ENCODE data around the gene FBXL17. TPM values are rescaled to one million over a fixed set of nuclear protein-coding genes. Genes with fewer than 3 reads are reported as not detected.

FBXL17 gene
- 4.4 and 5.6 TPM in 2 replicates for polyA plus RNA-seq (2012; rRNA removed)
- polyA plus RNA-seq (2012; cell fraction: cytosol; rRNA removed): 8.2 and 8.7 TPM in 2 replicates
- polyA plus RNA-seq (2012; cell fraction: nucleus; rRNA removed): 3.0 and 4.2 TPM in 2 replicates

DNA sequence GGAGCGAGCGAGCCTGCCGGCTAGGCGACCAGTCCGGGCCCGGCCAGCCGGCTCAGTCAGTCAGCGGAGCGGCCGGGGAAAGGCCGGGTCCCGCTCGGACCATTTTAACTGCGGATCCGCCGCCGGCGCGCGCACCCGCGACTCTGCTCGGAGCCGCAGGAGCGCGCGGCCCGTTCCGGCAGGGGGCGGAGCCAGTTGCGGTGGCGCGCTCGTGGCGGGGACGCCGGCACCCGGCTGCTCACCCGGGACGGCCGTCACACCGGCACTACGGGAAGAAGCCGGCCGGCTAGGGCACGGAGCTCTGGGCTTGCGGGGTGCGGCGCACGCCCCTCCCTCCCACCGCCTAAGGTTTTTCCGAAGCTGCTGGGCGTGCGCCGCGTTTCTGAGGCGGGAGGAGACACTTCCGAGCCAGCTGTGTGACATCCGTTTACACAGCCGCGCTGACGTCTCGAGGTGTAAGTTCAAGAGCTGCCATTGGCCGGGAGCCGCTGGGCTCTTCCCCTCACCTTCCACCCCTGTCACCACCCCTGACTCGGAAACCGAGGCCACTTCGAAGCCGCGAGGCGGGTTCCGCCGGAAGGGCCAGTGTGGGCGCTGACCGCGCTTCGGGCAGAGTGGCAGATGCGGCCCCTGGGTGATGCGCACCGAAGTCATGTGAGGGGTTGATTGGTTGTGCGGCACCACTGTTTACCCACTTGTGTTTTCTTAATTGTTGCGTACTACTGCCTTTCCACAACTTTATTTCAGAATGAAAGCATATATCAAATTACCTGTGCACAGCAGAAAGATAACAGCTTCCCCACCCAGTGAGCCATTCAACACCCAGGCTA, at the start of gene FBXL17:
Gene FBXL17, minus strand, starts transcription at position 145 of the 830 bp plus-strand sequence.
- H3K9me3 ChIP-seq: no peaks in the 10 kb centered on the region
- peak; percentile 91 for DNase-seq
- H4K20me1 ChIP-seq (ENCODE audit: insufficient read depth): no peaks in the 10 kb centered on the region; the same call in 1 of the 2 replicates
- H3K4me2 ChIP-seq: peak within 1 kb of the TSS; percentile 79
- H3K4me3 ChIP-seq (ENCODE audit: low read depth in 2 of 2, low read length in 1 of 2): peak within 1 kb of the TSS; percentile 80 to 95
- no peaks in the 10 kb centered on the region for H3K9me2 ChIP-seq
- H2AFZ ChIP-seq (ENCODE audit: low read depth): peak within 1 kb of the TSS; percentile 84
- peaks cover 7% of the 10 kb centered on the region for H3F3A ChIP-seq (replicated peaks; ENCODE audit: insufficient read depth)
- WGBS (ENCODE audit: low lambda C conversion rate): 1% methylated on average over 17 of the region's 82 CpGs
- H3K9ac ChIP-seq: peak within 1 kb of the TSS; percentile 93
- H3K27ac ChIP-seq (ENCODE audit: low read depth in 2 of 2, low read length in 1 of 2): peak within 1 kb of the TSS; percentile 85 to 98
- ChIA-PET CTCF (interaction anchor here (1.5 to 1.6 kb wide), 2 partner anchors 122 to 139 kb away, joined by 3 to 9 read pairs; no protein-coding TSS in a partner anchor), POLR2A (interaction anchor here (1.0 to 1.5 kb wide), 4 partner anchors 17 to 1028 kb away, joined by 3 to 6 read pairs (median 4); partner anchors contain the start of gene PJA2)
- H3K79me2 ChIP-seq (ENCODE audit: insufficient read depth): peaks cover 35% of the 10 kb centered on the region
- H3K27me3 ChIP-seq (ENCODE audit: insufficient read depth): no peaks in the 10 kb centered on the region
- peaks cover 0 to 5% of the 10 kb centered on the region in 2 experiments for H3K36me3 ChIP-seq (replicated peaks in 1 of 2; ENCODE audit: control insufficient read depth in 1 of 2, insufficient read depth in 2 of 2, low read length in 1 of 2)
- peaks cover 0 to 20% of the 10 kb centered on the region in 2 experiments; a peak in 3 of 4 replicates for H3K4me1 ChIP-seq (ENCODE audit: control insufficient read depth in 1 of 2, insufficient read depth in 2 of 2, low read depth in 1 of 2, low read length in 1 of 2)
- TF ChIP-seq TAF1 (IDR thresholded peaks at IDR 0.05; ENCODE audit: borderline replicate concordance, low read depth, low read length) (peak; percentile 80), TEAD4 (IDR thresholded peaks at IDR 0.05; ENCODE audit: borderline replicate concordance, insufficient read depth) (0 out of 2 replicates have a peak, but pooled peaks have one; percentile 46), MEF2A (IDR thresholded peaks at IDR 0.05; ENCODE audit: borderline replicate concordance, low read depth) (no peak), RFX5 (IDR thresholded peaks at IDR 0.05; ENCODE audit: low read length) (0 out of 2 replicates have a peak, but pooled peaks have one; percentile 25), EP300 (IDR thresholded peaks at IDR 0.05; ENCODE audit: borderline replicate concordance in 1 of 2, low read depth in 1 of 2, low read length in 1 of 2) (peak; percentile 36 to 77; a peak in 2 of 4 replicates), RCOR1 (IDR thresholded peaks at IDR 0.05; ENCODE audit: low read length) (no peak), RAD21 (IDR thresholded peaks at IDR 0.05; ENCODE audit: low read length) (no peak), FOXJ3 (CRISPR knock-in tag; IDR thresholded peaks at IDR 0.05) (no peak), GABPA (IDR thresholded peaks at IDR 0.05; ENCODE audit: low read depth) (peak; percentile 83), FOXM1 (IDR thresholded peaks at IDR 0.05; ENCODE audit: low read depth) (no peak), CHD2 (IDR thresholded peaks at IDR 0.05; ENCODE audit: low read length, partially characterized antibody) (peak; percentile 76), MAX (IDR thresholded peaks at IDR 0.05; ENCODE audit: low read depth) (peak; percentile 96), SIN3A (IDR thresholded peaks at IDR 0.05; ENCODE audit: borderline replicate concordance, low read depth, low read length) (peak; percentile 89; the same call in 1 of the 2 replicates), IRF3 (IDR thresholded peaks at IDR 0.05; ENCODE audit: low read depth, low read length) (no peak)
- TF ChIP-seq, protein P1, sequence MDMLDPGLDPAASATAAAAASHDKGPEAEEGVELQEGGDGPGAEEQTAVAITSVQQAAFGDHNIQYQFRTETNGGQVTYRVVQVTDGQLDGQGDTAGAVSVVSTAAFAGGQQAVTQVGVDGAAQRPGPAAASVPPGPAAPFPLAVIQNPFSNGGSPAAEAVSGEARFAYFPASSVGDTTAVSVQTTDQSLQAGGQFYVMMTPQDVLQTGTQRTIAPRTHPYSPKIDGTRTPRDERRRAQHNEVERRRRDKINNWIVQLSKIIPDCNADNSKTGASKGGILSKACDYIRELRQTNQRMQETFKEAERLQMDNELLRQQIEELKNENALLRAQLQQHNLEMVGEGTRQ (IDR thresholded peaks at IDR 0.05; ENCODE audit: borderline replicate concordance, low read depth, low read length): no peak
- TF ChIP-seq, protein P2, sequence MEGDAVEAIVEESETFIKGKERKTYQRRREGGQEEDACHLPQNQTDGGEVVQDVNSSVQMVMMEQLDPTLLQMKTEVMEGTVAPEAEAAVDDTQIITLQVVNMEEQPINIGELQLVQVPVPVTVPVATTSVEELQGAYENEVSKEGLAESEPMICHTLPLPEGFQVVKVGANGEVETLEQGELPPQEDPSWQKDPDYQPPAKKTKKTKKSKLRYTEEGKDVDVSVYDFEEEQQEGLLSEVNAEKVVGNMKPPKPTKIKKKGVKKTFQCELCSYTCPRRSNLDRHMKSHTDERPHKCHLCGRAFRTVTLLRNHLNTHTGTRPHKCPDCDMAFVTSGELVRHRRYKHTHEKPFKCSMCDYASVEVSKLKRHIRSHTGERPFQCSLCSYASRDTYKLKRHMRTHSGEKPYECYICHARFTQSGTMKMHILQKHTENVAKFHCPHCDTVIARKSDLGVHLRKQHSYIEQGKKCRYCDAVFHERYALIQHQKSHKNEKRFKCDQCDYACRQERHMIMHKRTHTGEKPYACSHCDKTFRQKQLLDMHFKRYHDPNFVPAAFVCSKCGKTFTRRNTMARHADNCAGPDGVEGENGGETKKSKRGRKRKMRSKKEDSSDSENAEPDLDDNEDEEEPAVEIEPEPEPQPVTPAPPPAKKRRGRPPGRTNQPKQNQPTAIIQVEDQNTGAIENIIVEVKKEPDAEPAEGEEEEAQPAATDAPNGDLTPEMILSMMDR (IDR thresholded peaks at IDR 0.05): no peak
- TF ChIP-seq, protein P3, sequence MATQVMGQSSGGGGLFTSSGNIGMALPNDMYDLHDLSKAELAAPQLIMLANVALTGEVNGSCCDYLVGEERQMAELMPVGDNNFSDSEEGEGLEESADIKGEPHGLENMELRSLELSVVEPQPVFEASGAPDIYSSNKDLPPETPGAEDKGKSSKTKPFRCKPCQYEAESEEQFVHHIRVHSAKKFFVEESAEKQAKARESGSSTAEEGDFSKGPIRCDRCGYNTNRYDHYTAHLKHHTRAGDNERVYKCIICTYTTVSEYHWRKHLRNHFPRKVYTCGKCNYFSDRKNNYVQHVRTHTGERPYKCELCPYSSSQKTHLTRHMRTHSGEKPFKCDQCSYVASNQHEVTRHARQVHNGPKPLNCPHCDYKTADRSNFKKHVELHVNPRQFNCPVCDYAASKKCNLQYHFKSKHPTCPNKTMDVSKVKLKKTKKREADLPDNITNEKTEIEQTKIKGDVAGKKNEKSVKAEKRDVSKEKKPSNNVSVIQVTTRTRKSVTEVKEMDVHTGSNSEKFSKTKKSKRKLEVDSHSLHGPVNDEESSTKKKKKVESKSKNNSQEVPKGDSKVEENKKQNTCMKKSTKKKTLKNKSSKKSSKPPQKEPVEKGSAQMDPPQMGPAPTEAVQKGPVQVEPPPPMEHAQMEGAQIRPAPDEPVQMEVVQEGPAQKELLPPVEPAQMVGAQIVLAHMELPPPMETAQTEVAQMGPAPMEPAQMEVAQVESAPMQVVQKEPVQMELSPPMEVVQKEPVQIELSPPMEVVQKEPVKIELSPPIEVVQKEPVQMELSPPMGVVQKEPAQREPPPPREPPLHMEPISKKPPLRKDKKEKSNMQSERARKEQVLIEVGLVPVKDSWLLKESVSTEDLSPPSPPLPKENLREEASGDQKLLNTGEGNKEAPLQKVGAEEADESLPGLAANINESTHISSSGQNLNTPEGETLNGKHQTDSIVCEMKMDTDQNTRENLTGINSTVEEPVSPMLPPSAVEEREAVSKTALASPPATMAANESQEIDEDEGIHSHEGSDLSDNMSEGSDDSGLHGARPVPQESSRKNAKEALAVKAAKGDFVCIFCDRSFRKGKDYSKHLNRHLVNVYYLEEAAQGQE (IDR thresholded peaks at IDR 0.05; ENCODE audit: low read depth, low read length): peak; percentile 61
- TF ChIP-seq, protein P4, sequence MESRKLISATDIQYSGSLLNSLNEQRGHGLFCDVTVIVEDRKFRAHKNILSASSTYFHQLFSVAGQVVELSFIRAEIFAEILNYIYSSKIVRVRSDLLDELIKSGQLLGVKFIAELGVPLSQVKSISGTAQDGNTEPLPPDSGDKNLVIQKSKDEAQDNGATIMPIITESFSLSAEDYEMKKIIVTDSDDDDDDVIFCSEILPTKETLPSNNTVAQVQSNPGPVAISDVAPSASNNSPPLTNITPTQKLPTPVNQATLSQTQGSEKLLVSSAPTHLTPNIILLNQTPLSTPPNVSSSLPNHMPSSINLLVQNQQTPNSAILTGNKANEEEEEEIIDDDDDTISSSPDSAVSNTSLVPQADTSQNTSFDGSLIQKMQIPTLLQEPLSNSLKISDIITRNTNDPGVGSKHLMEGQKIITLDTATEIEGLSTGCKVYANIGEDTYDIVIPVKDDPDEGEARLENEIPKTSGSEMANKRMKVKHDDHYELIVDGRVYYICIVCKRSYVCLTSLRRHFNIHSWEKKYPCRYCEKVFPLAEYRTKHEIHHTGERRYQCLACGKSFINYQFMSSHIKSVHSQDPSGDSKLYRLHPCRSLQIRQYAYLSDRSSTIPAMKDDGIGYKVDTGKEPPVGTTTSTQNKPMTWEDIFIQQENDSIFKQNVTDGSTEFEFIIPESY (IDR thresholded peaks at IDR 0.05; ENCODE audit: borderline replicate concordance, low read depth): peak; percentile 46; the same call in 1 of the 2 replicates

Measured in SK-N-SH (cell line).